ENCODE measurements around the gene INSIG1.

DNA sequence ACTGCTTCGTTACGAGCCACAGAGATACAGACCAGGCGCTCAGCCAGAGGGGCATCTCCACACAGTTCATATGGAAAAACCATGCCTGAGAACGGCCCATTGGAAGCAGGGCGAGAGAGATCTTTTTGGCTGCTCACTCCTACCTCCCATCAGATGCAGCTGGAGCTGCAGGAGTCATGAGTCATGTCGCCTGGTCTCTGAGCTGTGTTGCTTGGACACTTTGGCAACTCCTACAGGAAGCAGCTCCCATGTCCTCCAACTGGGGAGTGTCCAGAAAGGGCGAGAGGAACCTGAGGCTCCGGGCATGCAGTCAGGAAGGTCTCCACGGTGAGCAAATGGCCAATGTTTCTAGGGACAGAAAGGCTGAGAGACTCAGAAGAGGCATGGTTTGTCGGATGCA is 24.9 kb downstream of the INSIG1 start:
- TF ChIP-seq REST (tag by site-specific recombination; IDR thresholded peaks at IDR 0.05) (no peak), ZNF549 (tag by site-specific recombination; IDR thresholded peaks at IDR 0.05) (no peak), ZNF791 (tag by site-specific recombination; IDR thresholded peaks at IDR 0.05) (no peak), CTCF (tag by site-specific recombination; IDR thresholded peaks at IDR 0.05) (no peak), ZNF394 (tag by site-specific recombination; IDR thresholded peaks at IDR 0.05; ENCODE audit: borderline replicate concordance) (no peak), GLI4 (tag by site-specific recombination; IDR thresholded peaks at IDR 0.05) (no peak), ZBTB11 (tag by site-specific recombination; conservative IDR thresholded peaks at IDR 0.05; ENCODE audit: low read depth) (no peak), ZNF311 (tag by site-specific recombination; IDR thresholded peaks at IDR 0.05; ENCODE audit: borderline replicate concordance) (no peak), SP2 (tag by site-specific recombination; IDR thresholded peaks at IDR 0.05) (no peak), IKZF3 (tag by site-specific recombination; IDR thresholded peaks at IDR 0.05) (no peak)
- TF ChIP-seq, protein P1, sequence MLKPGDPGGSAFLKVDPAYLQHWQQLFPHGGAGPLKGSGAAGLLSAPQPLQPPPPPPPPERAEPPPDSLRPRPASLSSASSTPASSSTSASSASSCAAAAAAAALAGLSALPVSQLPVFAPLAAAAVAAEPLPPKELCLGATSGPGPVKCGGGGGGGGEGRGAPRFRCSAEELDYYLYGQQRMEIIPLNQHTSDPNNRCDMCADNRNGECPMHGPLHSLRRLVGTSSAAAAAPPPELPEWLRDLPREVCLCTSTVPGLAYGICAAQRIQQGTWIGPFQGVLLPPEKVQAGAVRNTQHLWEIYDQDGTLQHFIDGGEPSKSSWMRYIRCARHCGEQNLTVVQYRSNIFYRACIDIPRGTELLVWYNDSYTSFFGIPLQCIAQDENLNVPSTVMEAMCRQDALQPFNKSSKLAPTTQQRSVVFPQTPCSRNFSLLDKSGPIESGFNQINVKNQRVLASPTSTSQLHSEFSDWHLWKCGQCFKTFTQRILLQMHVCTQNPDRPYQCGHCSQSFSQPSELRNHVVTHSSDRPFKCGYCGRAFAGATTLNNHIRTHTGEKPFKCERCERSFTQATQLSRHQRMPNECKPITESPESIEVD (tag by site-specific recombination; IDR thresholded peaks at IDR 0.05): no peak
